GM19463 (cell line): ENCODE measurements around the gene USP27X.

Source experiments
- ATAC-seq: cut with Tn5 transposase; IDR thresholded peaks from one replicate; pipeline ENCODE4 v1.9.1; 2021; ENCODE audit warnings: mild to moderate bottlenecking, moderate library complexity; ENCODE audit not compliant: unreplicated experiment

USP27X gene

DNA sequence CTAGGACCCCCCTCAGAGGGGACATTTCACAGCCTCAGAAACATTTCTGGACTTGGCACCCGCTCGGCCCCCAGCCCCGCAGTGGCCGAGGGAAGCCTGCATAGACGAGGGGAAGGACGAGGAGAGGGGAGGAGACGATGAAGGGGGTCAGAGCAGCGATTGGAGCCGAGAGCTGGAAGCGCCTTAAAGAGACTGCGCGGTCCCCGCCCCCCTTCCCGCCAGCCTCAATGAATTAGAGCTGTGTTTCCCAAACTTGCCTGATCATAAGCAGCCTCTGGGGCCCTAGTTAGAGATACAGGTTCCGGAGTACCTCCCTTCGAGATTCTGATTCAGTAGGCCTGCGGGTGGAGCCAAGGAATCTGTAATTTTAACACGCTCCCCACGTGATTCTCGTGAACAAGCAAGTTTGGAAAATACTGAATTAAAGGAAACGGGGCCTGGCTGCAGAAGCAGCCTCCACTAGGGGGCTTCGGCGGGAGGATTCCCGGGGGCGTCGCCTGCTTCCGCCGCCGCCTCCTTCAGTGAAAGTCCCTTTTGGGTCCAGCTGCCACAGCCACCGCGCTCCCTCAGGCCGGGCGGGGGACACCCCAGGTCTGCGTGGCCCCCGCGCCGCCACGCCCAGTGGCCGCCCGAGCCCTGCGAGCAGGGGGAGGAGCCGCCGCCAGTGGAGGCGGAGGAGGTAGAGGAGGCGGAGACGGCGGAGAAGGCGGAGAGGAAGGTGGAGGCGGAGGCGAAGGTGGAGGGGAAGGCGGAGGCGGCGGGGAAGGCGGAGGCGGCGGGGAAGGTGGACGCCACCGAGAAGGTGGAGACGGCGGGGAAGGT is at the start of gene USP27X:
Gene USP27X (plus strand): TSS at position 651 of the 822 bp plus-strand sequence. CDS start 824 bp downstream, outside the sequence.
- peak; percentile 90 for ATAC-seq

DNA sequence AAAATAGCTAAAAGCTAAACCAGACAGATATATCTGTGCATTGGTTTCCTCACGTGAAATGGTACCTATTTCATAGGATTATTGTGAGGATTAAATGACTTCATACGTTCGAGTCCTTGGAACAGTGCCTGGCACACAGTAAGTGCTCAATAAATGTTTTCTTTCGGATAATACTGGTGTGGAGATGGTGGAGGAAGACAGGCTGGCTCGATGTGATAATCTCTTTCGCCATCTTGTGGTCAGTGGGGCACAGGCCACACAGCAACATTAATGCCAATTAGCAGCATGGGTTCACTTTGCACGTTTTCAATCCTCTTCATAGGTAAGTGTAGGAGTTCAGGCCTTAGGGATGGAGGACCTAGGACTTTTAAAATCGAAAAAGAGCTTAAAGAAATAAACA is 40.9 kb upstream of the USP27X start:
- ATAC-seq, result peak; percentile 61

DNA sequence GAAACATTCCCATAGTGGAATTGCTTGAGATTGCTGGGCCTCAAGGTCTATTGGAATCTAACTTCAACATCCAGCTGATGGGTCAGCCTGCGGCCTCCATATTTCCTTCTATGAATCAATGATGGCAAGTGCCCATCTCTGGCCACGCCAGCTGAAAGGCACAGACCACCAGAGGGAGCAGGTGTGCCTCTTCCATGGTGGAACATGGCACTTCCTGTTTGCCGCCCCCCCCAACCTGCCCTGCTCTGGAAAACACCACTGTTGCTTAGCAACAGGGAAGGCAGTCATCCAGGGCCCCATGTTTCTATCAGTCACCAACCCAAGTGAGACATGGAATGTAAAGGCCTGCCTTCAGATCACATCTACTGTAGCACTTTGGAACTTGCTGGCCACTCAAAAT is 38.6 kb upstream of the USP27X start:
- ATAC-seq, result peak; percentile 70

DNA sequence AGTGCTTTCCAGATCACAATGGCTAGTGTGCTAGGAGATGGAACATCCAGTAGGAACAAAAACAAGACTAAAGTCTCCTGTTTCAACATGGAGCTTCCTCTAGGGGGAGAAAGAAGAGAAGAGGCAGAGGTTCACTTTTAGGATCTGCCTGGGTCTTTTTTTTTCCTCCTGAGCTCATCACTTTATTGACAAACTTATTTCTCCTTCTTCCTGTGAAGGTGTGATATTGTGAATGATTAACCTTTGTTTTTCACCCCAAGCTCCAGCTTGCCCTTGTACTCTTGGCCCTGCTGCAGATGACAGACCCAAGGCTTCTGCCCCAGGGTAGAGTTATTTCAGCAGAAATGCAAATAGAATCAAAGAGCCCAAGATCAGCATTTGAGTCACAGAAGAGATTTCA is 36.7 kb upstream of the USP27X start:
- ATAC-seq, result no peak

DNA sequence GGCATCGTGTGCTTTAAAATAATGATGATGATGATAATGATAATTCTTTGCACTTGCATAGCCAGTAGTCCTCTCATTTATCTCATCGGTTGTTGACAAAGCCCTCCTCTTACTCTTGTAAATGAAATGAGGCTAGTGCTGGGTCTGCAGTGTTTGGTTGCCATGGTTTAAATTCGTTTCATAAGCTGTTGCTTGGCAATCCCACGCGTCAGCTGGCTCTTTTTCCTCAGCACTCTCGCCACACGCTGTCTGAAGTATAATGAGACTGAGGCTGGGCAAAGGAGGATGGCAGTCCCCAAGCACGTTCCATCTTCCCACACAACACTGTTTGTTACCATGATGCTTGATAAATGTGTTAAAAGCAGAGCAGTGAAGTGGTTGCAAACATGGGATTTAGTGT is 34.7 kb upstream of the USP27X start:
- no peak for ATAC-seq

DNA sequence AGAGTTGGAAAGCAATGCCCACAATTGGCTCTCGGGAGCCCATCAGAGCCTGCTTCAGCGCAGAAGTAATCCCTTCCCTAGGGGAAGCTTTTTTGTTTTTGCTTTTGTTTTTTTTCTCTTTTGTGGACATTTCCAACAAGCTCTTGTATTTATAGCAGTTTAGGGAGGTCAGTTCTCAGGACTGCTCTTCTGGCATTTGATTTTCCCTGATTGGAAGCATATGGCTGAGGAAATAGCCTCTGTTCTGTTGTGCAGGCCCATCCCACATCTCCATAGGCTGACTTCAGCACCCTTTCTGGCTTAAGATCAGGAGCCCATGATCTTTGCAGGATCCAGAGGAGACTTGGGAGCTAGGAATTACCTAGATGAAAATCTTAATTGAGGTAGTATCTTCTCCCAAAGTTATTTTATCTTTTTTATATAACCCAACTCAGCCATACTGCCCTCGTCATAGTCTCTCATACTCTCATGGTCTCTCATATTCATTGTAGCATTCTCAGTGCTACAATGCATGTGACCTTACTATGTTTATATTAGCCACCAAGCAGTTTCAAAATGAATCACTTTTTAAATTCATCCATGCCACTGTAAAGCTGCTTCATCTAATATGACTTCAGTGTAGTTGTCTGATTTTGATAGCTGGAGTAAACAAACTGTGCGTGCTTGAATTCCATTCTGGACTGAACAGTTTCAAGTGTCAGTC is 33.4 kb upstream of the USP27X start:
- peak; percentile 63 for ATAC-seq

DNA sequence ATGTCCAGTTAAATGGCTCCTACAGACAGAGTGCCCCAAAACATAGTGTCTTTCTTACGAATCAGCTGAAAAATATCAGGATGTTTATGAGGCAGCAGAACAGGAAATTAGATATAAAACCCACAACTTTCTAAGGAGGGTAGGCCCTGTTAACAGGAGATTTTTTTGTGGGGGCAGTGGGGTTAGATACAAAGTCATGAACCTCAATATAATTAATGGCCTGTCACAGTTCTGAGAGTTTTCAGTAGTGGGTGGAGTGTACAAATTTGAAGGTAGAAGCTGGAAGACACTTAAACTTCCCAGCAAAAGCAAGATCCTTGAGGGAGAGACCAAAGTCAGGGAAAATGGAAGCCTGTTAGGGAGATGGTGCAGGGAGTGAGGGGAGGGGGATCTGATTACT is 32.8 kb upstream of the USP27X start:
- no peak for ATAC-seq

DNA sequence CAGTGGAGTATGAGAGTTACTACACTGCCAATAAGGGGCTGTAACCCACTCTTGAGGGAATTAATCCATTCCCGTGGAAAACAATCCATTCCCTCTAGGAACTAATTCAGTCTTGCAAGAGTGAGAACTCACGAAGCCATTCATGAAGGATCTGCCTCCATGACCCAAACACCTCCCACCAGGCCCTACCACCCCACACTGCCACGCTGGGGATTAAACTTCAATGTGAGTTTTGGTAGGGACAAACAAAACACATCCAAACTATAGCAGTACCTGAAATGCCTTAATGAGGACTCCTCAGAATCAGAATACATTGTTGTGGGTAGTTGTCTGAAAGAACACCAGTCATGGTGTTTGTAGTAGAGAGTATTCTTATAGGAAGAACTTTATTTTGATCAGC is 31.0 kb upstream of the USP27X start:
- no peak for ATAC-seq

DNA sequence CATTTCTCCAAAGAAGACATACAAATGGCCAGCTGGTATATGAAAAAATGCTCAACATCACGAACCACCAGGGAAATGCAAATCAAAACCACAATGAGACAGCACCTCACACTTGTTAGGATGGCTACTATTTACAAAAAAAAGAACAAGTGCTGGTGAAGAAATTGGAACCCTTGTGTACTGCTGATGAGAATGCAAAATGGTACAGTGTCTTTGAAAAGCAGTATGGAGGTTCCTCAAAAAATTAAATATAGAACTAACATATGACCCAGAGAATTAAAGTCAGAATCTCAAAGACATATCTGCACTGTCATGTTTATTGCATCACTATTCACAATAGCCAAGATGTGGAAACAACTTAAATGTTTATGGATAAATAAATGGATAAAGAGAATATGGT is 29.3 kb upstream of the USP27X start:
- no peak for ATAC-seq

DNA sequence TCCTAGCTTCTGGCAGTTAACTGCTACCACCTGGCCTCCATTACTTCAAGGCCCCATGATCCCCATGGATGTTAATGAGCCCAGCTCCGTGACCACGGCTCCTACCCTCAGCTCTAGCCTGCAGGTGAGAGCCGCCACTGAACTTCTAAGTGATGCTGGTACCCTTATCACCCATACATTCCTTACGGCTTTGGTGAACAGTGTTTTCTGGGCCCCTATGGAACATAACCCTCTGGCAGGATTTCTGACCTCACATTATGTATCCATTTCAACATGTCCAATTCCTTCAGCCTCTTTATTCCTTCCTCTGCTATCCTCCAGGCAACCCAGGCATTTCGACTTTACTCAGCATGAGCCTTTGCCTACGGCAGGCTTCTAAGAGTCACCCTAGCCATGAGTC is 25.6 kb upstream of the USP27X start:
- no peak for ATAC-seq

DNA sequence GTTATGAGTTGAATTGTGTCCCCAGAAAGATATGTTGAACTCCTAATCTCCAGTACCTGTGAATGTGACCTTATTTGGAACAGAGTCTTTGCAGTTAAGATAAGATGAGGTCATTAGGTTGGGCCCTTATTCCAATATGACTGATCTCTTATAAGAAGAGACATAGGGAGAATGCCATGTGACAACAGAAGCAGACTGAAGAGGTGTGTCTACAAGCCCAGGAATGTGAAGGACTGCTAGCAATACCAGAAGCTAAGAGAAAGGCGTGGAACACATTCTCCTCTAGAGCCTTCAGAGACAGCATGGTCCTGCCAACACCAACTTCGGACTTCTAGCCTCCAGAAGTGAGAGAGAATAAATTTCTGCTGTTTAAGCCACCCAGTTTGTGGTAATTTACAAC is 22.5 kb upstream of the USP27X start:
- ATAC-seq, result no peak

DNA sequence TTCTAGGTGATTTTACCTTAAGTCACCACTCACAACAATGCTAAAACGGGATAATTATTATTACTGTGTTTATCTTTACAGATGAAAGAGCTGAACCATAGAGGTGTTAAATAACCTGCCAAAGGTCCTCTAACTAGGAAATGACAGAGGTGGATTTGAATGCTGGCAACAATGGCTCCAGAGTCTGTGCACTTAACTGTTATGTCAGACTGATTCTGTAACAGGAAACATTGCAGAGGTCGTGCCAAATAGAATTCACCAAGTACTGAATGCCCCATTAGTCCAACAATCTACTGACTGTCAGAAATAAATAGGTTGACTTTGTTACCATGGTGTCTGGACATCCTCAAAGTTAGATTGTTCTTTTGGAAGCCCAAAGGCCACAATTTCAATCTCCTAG is 20.9 kb upstream of the USP27X start:
- no peak for ATAC-seq

DNA sequence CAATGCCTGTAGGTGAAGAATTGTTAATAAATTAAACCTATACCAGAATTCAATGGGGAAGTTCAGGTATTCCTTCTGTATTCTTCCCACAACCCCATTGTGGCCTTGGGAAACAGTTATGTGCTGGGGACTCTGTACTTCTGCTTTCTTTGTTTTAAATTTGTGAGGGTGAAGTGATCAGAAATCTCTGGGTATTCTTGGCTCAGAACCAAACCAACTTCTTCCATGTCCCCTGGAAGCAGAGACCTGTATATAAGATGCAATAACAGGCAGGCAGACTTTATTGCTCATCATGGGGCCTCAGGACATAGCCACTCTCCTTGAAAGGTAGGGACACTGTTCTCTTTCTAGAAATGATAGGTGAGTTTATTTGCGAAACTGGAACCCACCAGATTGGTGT is 19.8 kb upstream of the USP27X start:
- ATAC-seq, result no peak

DNA sequence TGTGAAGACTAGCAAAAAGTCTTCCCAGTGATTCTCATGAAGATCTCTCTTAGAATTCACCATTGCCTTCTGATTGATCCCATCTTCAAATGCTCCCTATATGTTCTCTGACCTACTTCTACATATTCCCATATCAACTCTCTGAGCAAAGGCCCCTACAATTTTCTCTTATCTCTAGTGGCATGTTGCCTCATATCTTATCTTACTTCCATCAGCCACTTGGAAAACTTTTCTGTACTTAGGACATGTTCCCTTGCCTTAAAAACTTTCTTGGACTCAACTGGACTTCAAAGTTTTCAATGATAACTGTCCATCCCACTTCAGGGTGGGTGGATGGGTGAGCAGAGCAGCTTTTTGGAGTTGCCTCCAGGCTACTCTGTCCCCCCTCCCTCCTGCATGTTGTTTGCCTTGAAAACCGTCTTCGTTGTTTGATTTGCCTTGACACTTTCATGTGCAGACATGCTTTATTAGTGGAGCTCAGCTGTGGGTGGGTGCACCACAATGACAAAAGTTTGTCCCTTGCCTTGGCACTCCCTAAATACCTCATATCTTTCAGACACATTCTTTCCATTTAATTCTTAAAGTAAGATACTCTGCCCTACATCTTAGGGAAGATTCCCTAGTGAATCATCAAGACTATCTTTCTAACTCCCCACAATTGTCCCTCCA is 18.3 kb upstream of the USP27X start:
- no peak for ATAC-seq

DNA sequence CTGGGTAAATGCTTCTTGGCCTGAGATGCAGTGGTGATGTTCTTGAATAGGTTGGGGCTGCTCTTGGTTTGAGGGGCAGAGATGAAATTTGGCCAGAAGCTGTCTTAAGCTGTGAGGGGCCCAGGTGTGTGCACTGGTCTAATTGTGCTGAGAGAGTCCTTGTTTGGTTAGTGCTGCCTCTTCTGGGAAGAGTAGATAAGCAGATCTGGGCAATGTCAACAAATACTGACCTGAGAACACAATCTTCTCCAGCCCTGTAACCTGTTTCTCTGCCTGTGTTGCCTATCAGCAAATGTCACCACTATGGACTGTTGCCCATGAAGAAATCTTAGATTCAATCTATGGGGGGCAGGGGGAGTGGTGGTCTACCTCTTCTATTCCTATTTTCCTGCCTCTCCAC is 17.2 kb upstream of the USP27X start:
- no peak for ATAC-seq

DNA sequence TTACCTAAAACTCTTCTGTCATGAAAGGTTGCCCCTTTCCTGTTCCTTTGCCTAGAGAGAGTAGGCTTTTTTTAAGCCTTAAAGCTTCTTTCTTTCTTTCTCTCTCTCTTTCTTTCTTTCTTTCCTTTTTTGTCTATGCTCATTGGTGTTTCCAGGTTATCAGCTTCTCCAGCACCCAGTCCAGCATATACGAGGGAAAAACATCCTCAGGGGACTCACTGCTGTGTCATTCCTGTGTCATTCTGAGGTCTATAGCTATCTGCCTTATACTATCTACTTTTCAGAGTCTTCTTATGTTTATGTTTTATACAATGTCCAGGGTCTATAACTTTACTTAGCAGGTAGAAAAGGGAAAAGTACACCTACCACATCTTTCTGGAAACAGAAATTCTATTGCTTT is 10.5 kb upstream of the USP27X start:
- ATAC-seq, result no peak

DNA sequence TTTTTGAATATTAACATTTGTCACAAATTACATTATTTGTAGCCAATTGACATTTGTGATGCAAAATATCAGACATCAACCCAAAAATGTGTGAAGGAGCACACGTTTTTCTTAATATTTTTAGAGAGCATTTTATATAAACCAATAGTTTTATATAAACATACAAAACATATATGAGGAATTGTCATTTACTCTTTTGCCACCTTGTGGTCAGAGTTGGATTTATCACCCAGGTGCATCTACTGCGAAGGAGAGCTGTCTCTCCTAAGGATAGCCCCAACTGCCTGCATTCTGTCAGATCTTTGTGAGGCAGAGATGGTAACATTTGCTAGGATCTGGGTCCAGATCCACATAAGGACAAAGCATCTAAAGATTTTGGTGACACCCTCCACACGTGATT is 2.5 kb upstream of the USP27X start:
- ATAC-seq, result no peak

DNA sequence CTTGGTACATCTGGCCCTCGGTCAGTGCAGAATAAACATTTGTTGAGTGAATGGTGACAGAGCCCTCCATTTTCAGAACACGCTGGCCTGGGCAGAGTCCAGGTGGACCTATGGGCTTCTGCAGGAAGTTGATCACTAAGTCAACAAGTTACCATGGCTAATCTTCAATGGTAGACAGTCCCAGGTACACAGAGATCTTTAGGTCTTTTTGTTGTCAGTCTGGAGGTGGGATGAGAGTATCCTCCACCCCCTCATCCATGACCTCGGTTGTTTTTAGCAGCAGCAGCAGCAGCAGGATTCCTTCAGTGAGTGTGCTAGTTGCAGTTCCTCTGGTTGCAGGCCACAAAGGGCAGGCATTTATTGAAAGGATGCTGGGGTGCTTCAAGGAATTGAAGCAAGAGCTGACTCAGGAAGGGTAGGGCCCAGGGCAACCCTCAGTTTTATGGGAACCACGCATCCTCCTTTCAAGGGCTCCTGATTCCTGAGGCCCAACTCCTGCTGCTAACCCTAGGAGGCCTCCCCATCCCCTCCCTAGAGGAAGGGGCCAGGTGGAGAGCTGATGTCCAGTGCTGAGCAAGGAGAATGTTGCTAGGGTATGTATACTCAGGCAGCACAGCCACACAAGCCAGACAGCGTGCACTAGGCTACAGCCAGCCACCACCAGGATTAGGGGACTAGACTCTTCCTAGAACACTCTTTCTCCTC is 1.7 kb upstream of the USP27X start:
- ATAC-seq, result no peak

DNA sequence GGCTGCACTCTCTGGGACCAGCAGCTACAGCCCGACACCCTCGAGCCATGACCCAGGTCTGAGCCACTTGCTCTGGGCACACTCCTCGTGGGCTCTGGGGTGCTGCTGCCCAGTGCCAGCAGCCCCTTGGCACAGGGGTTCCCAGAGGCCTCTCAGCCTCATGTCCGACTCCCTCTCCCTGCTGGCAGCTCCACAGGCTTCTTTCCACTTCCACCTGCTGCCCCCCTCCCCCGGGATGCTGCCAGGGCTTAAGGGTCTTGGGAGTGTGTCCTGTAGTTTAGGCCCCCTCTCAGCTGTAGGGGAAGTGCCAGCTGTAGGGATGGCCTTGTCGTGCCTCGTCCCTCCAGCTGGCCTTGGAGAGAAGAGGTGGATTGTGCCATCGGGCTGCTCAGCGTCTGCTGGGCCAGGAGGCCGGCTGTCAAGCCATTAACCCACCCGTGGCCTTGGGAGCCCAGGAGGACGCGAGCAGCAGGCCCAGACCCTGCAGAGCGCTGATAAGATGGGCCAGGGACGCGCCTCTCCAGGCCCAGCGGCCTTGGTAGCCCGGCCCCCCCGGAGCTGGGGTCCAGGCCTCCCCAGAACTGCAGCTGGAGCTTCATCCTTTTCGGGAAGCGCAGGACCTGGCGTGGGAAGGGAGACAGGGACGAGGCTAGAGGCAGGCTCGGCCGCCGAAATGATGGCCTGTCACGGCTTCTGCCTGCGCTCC is 1.0 kb upstream of the USP27X start:
- ATAC-seq, result no peak

DNA sequence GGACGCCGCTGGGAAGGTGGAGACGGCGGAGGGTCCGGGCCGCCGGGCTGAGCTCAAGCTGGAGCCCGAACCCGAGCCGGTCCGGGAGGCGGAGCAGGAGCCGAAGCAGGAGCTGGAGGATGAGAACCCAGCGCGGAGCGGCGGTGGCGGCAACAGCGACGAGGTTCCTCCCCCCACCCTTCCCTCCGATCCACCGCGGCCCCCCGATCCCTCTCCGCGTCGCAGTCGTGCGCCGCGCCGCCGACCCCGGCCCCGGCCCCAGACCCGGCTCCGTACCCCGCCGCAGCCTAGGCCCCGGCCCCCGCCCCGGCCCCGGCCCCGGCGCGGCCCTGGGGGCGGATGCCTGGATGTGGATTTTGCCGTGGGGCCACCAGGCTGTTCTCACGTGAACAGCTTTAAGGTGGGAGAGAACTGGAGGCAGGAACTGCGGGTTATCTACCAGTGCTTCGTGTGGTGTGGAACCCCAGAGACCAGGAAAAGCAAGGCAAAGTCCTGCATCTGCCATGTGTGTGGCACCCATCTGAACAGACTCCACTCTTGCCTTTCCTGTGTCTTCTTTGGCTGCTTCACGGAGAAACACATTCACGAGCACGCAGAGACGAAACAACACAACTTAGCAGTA is 483 bp downstream of the USP27X start:
- peak; percentile 4 for ATAC-seq
